Loucy (cell line): ENCODE data around the gene ZBTB7B.

Experiments
- CTCF ChIP-seq: fragments of 200-600 bp; sonication (generic); conservative IDR thresholded peaks from 2 replicates; pipeline ENCODE4 v1.5.1; 2014; ENCODE audit warnings: mild to moderate bottlenecking, antibody characterized with exemption, low read length
- EZH2phosphoT487 ChIP-seq: fragments of 200-600 bp; IDR thresholded peaks from 2 replicates; pipeline ENCODE4 v1.6.1; 2018; ENCODE audit warnings: antibody characterized with exemption, mild to moderate bottlenecking, moderate library complexity, borderline replicate concordance

- TF ChIP-seq CTCF (no peak), EZH2phosphoT487 (no peak)
These were observed 19.5 kb upstream of the ZBTB7B start, which contains the start of gene FLAD1 for GRCh38 chr1:154982897-154983648.
